HG02852 (cell line): ENCODE data around the gene BMP8B.
"Not testable (repeated sequence)": the region's sequence is repeated elsewhere in the genome, so short reads cannot be mapped to it uniquely, and the experiment has no call there.

ENCODE experiments used
- ATAC-seq: cut with Tn5 transposase; IDR thresholded peaks from one replicate; pipeline ENCODE4 v1.9.1; 2021; ENCODE audit warnings: mild to moderate bottlenecking, moderate library complexity; ENCODE audit not compliant: unreplicated experiment

Gene BMP8B

DNA sequence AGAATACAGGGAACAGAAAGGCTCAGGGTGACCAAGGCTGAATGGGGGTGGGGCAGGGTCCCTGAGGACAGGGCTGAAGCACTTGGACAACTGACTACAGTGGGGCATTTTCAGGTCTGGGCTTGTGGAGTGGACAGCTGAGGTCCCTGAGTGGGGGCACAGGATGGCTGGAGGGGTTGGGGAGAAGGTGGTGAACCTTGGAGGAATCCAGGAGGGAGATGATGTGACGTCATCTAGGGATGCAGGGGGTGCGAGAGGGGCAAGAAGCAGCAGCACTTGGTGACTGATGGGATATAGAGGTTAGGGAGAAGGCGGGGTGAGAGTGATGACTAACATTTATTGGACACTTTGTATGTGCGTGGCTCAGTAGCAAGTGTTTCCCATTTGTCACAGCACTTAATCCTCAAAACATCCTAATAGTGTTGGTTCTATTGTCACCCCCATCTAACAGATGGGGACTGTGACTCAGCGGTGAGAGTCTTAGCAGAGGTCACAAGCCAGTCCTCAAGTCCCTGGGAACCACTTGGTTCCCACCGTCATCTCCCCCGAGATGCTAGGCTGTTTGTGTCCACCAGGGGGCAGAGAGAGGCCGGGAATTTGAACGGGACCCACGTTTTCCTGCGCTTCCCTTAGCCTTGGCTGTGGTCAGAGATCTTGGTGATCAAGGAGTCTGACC lies 27.9 kb upstream of the BMP8B start:
- ATAC-seq: peak; percentile 48

DNA sequence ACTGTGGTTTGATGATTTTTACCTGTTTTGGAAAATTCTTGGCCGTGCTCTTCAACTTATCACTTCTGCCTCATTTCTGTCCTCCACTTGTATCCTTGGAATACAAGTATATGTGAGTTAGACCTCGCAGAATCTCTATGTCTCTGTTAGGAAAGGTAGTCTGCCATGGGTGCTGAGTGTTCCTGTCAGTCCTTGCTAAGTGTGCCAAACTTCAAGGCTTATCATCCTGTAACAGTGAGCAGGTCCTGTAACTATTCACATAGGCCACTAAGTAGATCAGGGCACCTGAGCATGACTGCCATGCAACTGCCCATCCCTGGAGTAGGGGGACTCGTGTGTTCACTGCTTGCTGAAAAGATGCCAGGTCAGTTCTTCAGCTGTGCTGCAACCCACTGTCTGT lies 24.2 kb upstream of the BMP8B start:
- ATAC-seq: no peak

DNA sequence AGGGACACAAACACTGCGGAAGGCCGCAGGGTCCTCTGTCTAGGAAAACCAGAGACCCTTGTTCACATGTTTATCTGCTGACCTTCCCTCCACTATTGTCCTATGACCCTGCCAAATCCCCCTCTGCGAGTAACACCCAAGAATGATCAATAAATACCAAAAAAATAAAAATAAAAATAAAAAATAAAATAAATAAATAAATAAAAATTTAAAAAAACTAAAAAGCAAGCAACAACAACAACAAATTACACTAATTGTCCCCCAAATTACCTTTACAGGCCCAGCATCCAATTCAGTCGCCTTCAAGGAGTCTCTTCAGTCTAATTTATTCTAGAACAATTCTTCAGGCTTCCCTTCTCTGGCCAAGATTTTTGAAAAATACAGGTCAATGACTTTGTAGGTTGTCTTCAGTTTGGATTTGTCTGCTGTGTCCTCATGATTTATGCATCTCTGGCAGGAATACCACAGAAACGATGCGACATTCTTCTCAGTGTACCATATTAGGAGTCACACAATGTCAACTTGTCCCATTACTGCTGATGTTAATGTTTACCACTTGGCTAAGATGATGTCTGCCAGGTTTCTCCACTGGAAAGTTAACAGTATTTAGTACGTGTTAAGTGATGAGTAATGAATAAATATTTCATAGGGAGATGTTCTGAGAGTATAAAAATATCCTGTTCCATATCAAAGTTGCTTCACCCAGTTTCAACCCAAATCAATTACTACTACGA lies 20.3 kb upstream of the BMP8B start:
- ATAC-seq: no peak

DNA sequence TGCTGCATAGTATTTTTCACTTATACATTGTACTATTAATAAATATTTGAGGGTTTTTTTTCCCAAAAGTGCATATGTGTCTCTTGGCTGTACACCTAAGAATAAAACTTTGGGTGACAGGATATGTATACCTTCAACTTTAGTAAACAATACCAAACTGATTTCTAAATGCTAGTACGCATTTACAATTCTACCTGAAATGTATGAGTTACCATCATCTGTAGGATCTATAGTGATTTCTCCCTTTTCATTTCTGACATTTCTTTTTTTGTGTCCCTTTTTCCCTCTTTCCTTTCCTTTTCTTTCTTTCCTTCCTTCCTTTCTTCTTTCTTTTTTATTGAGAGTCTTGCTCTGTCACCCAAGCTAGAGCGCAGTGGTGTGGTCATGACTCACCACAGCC lies 16.7 kb upstream of the BMP8B start:
- no peak for ATAC-seq

DNA sequence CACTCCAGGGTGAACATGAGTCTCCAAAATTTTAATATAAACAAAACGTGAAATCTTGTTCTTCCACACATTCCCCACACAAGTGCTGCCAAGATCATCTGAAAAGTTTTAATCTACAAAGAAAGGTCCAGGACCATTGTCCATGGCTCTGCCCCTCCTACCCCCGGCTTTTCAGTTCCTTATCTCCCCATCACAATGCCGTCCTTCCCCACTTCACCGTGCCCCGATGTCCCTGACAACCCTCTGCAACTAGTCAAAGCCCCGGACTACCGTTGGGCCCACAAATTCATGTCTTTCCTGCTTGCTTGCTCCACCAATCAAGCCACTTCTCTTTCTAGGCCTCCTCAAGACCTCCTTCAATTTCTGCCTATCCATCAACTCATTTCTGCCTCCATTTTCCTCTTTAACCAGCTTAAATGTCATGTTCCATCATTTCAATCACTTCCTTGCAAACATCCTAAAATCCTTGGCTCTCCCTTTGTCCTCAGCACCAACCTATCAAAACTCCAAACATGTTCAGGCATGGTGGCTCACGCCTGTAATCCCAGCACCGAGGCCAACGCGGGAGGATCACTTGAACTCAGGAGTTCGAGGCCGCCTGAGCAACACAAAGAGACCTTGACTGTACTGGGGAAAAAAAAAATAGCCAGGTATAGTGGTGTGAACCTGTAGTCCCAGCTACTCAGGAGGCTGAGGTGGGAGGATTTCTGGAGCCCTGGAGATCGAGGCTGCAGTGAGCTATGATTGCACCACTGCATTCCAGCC lies 14.0 kb upstream of the BMP8B start:
- ATAC-seq: no peak

DNA sequence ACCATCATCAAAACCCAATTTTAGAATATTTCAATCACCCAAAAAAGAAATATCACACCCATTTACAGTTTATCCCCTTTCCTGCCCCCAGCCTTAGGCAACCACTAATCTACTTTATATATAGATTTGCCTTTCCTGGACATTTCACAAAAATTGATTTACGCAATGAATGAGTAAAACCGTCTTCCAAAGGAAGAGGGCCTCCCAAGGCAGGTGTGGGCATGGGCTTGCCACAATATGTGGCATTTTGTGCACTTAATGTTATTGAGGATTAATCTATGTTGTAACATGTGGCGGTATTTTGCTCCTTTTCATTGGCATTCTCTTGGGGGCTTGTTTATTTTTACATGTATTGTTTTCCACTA lies 11.8 kb upstream of the BMP8B start:
- ATAC-seq: no peak

DNA sequence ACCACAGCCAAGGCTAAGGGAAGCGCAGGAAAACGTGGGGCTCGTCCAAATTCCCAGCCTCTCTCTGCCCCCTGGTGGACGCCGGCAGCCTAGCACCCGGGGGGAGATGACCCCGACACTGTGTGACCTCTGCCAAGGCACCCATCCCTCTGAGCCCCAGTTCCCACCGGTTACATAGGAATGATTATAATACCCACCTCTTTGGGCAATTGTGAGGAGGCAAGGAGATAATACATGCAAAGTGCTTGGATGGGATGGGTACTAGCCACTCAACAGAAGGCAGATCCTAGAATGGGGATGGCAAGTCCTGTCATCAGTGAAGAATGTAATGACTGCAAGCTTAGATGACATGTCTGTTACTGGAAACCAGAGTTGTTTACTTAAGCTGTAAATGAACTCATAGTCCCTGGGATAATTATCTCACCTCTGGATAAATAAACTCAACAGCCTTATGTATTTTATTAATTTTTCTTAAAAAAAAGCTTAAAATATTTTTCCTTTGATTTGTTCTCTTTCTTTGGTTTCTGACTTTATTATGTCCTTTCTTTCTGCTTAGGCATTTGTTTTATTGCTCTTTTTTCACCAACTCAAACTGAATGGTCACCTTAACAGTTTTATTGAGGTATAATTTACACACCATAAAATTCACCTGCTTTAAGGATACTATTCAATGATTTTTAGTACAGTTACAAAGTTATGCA lies 11.3 kb upstream of the BMP8B start:
- ATAC-seq: peak; percentile 50

DNA sequence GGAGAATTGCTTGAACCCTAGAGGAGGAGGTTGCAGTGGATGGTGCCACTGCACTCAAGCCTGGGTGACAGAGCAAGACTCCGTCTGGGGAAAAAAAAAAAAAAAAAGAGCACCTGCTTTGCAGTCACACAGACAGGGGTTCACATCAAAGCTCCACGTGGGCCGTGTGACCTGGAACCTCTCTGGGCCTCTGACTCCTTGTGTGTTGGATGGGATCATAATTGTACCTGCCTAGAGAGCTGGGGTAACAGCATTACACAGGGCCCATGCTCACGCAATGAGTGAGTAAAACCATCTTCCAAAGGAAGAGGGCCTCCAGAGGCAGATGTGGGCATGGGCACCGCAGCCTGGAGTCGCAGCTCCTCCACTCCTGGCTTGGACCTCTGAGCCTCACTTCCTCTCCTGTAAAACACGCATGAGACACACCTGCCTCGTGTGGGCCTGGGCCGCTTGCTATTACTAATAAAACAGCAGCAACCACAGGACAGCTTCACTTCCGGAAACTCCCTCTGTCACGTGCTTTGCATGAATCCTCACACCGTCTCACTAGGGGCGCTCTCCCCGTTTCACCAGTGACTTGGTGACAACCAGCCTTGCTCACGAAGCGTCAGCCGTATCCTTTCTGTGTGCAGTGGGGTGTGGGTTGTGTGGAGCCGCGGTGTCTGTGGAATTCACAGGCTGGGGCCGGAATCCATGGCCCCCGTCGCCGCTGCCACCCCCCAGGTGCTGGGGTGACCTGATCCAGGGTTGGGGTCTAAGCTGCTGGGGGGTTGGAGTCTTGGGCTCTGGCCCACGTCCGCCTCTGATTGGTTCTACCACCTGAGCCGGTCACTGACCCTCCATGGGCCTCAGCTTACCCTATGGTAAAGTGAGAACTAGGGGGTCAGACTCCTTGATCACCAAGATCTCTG lies 10.4 kb upstream of the BMP8B start:
- peak; percentile 95 for ATAC-seq

DNA sequence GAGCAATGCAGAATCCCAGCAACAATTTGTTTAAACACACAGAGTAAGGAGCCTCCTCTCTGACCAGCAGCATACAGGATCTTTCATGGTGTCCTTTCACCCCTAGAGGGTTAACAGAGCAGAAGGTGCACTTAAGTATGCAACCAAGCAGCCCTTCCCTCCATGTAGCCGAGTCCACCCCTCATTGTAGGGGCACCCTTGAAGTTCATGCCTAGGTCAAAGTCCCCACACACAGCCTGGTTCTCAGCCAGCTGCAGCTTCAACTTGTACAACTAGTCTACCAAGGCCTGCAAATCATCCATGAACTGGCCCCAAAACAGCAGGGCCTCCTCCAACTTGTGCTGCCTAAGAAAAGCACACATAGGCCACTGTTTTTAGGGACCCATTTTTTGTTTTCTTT lies 7.0 kb upstream of the BMP8B start:
- no peak for ATAC-seq

DNA sequence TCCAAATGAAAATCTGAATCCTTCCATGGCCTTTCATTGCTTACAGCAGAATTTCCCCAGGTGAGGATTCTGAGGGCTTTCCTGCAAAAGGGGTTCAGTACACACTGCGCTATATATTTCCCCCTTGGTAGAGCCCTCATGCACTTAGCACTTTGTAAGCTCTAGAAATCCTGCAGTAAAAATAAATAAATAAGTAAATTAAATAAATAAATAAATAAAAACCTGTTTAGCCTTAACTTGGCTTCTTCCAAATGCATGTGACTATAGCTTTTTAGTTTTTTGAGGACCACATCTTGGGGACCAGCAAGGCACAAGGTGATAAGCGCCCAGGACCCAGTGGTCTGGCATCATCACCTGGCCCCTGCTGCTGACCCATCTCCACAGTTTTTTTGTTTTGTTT lies 3.2 kb upstream of the BMP8B start:
- ATAC-seq: no peak

DNA sequence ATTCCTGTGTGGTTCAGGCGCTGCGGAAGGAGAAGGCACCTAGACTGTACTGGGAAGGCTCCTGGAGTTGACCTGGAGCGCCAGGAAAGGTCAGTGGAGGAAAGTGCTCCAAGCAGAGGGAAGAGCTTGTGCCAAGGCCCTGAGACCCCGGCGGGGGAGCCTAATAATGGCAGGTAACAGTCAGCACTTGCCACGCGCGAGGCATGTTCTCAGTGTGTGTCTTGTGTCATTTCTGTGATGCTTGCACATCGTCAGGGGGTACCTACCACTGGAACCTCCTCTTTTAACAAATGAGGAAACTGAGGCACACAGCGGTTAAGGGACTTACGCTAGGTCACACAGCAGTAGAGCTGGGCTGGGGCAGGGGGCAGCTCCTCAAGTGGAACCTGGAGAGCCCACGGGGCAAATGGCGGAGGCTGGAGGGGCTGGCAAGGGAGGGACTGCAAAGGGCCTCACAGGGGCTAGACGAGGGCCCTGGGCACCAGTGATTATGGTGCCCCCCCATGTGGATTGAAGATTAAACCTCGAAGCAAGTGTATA lies 976 bp upstream of the BMP8B start:
- ATAC-seq: no peak

DNA sequence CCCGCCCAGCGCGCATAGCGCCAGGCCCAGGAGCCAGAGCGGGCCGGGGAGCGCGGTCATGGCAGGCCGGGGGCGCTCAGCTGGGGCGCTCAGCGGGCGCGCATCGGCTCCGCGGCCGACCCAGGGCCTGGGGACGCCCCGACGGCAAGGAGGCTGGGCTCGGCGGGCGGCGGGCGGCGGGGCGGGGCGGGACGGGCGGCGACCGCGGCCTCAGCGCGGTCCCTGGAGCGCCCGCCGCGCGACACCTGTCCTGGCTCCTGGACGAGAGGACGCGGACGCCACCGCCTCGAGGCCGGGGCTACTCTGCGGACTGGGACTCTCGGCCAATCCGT lies 273 bp downstream of the BMP8B start:
- peak; percentile 30 for ATAC-seq

DNA sequence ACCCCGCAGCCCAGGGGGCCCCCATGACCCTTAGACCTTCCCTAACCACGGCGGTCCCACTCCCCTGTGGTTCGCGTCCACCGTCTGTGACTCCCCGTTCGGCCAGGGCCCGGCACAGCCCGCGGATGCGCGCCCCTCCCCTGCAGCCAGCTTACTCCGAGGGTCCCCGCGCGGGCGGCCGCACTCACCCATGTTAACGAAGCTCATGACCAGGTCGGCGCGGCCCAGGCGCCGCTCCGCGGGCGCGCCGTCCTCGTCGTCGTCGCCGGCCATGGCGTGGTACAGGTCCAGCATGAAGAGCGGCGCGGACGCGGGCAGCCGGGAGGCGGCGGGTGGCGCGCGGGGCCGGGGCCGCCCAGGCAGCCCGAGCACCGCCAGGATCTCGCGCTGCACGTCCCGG lies 701 bp downstream of the BMP8B start:
- not testable (repeated sequence) for ATAC-seq

DNA sequence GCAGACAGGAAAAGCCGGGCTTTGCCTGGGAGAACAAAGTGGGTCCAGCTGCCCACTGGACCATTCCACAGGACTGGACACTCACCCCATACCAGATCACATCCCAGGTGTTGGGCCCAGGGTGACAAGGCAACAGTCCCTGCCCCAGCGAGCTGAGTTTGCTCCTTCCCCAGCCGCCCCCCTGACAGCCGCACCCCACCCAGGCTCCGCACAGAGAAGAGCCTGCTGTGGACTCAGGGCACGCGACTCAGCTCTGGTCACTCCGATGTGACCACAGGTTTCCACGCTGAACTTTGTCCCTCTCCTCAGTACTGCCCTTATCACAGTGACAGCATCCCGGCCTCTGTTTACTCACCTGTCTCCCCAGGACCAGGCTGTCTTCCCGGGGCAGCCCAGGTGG lies 1.2 kb downstream of the BMP8B start:
- ATAC-seq: no peak

DNA sequence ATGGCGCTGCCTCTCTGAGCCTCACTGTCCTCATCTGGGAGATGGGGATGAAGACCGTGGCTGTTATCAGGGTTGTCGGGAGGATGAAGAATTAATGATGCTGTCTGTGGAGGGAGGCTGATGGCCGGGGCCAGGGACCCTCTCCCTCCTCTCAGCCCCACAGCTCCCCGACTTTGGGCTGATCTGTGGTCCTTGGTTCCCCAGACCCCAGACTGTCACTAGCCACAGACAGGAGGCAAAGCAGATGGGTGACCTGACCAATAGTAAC lies 1.6 kb downstream of the BMP8B start:
- ATAC-seq: not testable (repeated sequence)

DNA sequence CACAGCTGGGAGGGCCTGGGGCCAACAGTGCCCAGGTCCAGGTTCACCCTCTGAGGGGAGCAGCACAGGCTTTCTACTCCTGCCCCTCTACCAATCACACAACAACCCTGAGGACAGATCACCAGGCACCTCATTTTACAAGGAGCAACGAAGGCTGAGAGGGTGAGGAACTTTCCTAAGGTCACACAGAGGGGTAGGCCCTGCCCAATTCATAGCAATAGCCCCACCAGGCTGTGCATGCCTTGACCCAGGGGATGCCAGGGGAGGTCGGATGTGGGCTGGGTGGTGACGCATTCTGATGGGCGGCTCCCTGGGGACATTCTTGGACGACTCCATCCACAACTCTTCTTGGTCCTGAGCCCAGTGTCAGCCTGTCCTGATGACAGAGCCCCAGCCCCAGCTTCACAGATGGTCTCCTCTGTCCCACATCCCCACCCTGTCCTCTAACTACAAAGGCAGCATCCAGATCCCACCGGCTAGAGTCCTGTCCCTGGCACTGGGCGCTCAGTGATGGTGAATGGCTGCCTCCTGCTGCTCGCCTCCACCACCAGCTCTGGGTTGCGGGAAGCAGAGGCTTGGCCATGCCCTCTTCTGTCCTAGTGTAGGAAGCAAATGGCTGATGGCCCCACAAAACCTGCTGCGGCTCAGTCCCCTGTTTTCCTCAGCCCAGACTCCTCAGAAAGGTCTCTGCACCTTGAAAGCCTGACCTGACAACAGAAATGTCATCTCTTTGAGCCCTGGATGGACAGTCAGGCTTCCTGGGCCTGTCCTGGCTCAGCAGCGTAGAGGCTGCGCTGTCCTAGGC lies 2.2 kb downstream of the BMP8B start:
- ATAC-seq: not testable (repeated sequence)

DNA sequence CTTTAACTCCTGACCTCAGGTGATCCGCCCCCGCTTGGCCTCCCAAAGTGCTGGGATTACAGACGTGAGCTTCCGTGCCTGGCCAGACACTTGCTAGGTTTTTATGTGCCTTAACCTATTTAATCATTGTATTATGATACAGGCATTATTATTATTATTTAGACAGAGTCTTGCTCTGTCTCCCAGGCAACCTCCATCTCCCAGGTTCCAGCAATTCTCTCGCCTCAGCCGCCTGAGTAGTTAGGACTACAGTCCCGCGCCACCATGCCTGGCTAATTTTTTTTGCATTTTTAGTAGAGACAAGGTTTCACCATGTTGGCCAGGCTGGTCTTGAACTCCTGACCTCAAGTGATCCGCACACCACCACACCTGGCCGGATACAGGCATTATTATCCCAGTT lies 6.0 kb downstream of the BMP8B start:
- not testable (repeated sequence) for ATAC-seq

DNA sequence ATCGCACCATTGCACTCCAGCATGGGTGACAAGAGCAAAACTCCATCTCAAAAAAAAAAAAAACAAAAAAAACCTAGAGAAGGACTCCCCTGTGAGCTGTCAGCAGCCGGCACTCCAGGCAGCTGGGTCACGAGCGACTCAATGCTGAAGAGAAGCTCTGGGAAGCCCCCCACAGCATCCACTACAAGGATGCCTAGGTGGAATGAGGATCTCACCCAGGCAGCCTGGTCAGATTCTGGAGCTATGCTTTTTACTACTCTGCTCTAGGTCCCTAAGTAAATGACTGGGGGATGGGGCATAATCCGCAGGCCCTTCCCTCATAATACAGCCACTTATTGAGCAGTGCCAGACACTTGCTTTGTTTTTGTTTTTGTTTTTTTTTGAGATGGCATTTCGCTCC lies 6.6 kb downstream of the BMP8B start:
- no peak for ATAC-seq

DNA sequence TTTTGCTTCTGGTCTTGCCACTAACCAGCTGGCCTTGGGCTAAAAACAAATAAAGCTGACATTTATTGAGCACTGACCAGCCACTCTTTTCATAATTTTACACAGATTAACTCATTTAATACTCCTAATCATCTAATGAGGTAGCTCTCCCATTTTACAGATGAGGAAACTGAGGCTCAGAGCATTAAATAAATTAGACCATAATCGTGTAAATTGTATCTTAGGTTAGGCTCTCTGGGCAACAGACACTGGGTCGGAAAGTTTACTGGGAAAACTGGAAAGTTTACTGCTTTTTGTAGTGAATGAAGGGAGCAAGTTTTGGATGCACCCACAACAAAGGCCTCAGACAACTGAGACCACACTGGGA lies 7.3 kb downstream of the BMP8B start:
- ATAC-seq: no peak

DNA sequence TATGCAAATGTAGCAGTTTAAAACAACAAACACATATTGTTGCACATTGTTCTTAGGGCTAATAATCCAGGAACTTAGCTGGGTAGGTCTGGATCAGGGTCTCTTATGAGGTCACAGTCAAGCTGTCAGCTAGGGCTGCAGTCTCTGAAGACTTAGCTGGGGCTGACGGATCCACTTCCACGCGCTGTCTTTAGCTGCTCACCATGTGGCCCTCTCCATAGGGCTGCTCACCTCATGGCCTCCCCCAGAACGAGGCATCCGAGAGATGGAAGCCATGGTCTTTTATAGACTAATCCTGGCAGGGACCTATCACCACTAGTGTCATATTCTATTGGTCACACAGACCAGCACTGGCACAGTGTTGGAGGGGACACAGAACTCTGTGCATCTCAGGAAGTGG lies 8.8 kb downstream of the BMP8B start:
- ATAC-seq: no peak
